ENCODE data around the gene HMCES.

Gene HMCES

GRCh38 chr3:129320825-129321487, 42.3 kb downstream of the HMCES start:
- DNase-seq (ENCODE audit: low spot score), result no peak
- Histone ChIP-seq H3K27ac (no peak overlapping the region), H3K4me3 (no peak overlapping the region)
- TF ChIP-seq CTCF (IDR thresholded peaks at IDR 0.05), result no peak

- no peak for DNase-seq (ENCODE audit: low spot score)
- H3K4me3 ChIP-seq, result no peak overlapping the region
- no peak overlapping the region for H3K27ac ChIP-seq
- no peak for TF ChIP-seq CTCF (IDR thresholded peaks at IDR 0.05)
These were observed 43.2 kb downstream of the HMCES start for GRCh38 chr3:129321887-129322286.

- TF ChIP-seq CTCF (IDR thresholded peaks at IDR 0.05), result no peak
- Histone ChIP-seq H3K27ac (no peak overlapping the region), H3K4me3 (no peak overlapping the region)
- no peak for DNase-seq (ENCODE audit: low spot score)
These were observed 45.1 kb downstream of the HMCES start for GRCh38 chr3:129323651-129324294.

GRCh38 chr3:129324855-129325254, 46.2 kb downstream of the HMCES start:
- DNase-seq (ENCODE audit: low spot score), result no peak
- no peak for TF ChIP-seq CTCF (IDR thresholded peaks at IDR 0.05)
- no peak overlapping the region for H3K27ac ChIP-seq
- H3K4me3 ChIP-seq, result no peak overlapping the region

- TF ChIP-seq CTCF (IDR thresholded peaks at IDR 0.05), result no peak
- H3K4me3 ChIP-seq, result no peak overlapping the region
- DNase-seq (ENCODE audit: low spot score), result no peak
- H3K27ac ChIP-seq, result no peak overlapping the region
These were observed 46.7 kb downstream of the HMCES start for GRCh38 chr3:129325383-129325782.

GRCh38 chr3:129326138-129326537, 47.5 kb downstream of the HMCES start:
- no peak overlapping the region for H3K27ac ChIP-seq
- no peak overlapping the region for H3K4me3 ChIP-seq
- no peak for DNase-seq (ENCODE audit: low spot score)
- no peak for TF ChIP-seq CTCF (IDR thresholded peaks at IDR 0.05)

- TF ChIP-seq CTCF (IDR thresholded peaks at IDR 0.05), result no peak
- Histone ChIP-seq H3K4me3 (no peak overlapping the region), H3K27ac (no peak overlapping the region)
- no peak for DNase-seq (ENCODE audit: low spot score)
These were observed 47.9 kb downstream of the HMCES start for GRCh38 chr3:129326595-129326994.

All from coronary artery (tissue), 2 donors.